CD4-positive, alpha-beta T cell treated with Interleukin-2 at 100 ng/mL for 4 hours (primary cell): Measurements from ENCODE around the gene INPP5A.

Experiments
- DNase-seq: peaks from one replicate; pipeline ENCODE4 v3.0.0-alpha.2; 2020; ENCODE audit warnings: low spot score

INPP5A gene

DNA sequence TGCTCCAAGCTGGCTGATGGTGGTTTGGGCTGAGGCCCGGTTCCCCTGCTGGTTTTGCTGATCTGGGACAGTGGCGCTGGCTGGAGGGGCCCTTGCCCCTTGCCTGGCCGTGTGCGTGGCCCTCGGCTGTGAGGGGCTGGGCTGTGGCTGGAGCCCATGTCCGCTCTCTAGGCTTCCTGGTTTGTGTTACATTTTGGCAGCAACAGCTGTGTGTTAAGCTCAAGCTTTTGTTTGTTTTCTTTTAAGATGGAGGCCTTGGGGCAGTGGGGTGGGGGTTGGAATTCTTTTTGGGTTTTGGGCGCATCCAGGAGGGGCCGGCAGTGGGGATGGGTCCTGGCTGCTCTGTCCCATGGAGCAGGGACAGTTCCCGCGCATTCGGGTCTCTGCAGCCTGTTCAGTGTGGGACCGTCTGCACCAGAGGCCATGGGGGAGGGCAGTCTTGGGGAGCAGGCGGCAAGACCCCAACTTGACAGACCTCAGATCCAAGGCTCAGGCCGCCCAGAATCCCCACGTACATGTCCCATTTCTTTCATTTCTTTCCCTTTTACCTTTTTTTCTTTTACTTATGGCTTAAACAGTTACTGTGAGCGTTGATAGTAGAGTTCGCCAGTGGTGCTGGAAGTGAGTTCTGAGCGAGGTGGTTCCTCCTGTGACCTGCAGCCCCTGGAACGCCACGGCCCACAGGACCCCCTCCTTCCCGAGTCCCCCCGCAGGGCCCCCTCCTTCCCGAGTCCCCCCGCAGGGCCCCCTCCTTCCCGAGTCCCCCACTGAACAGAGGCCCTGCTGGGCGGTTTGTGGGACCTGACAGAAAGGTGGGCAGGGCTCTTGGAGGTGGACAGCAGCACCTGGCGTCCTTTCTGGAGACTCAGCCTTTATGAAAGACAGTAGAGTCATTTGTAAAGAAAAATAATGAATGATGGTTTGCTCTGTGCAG is 75.3 kb downstream of the INPP5A start:
- DNase-seq, result no peak

- no peak for DNase-seq
Measured at GRCh38 chr10:132613566-132614348, 76.2 kb downstream of the INPP5A start.

DNA sequence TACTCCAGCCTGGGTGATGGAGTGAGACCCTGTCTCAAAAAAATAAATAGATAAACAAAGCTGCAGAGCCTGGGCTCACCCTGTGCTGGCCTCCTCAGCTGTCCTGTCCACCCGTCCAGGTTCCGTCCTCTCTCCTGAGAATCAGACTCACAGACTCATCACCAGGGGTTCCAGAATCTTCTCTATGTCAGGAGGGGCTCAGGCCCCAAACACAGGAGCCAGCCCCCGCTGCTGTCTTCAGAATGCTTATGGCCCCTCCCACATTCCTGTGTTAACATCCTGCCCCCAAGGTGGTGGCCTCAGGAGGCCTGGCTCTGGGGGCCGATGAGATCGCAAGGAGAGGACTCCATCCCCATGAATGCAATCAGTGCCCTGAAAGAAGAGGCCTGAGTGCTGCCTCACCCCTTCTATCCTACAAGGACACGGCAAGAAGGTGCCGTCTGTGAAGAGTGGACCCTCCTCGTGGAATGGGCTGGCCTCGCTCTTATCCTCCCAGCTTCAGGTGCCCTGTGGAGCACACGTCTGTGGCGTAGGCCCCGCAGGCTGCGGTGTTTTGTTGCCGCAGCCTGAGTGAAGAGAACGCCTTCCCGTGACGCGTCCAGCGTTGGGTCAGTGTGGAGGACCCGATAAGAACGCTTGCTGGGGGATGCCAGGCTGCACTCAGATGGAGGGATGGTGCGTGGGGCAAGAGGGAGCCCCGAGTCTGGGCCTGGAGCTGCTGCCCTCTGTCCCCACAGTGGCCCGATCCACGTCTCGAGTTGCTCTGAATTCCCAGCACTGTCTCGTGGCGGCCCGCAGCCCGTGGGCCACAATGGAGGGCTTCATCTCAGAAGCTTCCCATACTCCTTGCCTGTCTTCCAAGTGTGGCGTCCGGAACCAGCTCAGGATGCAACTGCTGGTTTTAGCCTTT is 77.1 kb downstream of the INPP5A start:
- DNase-seq, result no peak

DNA sequence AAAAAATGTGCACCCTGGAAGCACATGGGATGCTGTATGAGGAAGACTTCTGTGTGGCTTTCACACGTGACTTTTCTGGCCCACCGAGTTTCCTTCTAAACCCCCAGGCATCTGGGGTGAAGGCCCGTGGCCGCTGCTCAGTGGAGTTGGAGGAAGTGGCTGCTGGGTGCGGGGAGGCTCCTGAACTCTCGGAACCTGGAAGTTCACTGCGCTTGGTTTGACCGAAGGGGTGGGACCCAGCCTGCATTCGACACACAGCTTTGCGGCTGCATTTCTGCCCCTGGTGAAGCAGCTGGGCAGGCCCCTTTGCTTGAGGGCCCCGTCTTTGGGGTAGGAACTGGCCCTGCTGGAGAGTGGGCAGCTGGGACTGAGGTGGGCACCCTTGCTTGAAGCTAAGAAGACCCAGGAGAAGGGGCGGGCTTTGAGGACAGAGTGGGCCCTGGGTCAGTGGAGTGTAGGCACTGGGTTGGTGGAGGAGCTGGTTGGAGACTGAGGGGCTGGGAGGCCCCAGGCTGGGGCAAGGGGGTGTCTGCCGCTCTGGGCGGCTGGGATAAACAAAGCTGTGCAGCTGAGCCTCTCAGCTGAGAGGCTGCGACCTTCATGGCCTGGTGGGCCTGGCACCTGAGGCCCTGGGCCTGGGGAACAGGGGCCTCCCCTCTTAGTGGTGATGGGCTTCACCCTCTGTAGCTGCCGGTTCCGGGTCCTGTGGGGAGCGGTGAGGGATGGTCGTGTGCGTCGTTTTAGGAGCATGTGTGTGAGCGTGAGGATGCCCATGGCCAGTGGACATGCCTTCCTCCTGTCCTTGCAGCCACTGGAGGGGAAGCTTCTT is 78.0 kb downstream of the INPP5A start:
- no peak for DNase-seq

DNA sequence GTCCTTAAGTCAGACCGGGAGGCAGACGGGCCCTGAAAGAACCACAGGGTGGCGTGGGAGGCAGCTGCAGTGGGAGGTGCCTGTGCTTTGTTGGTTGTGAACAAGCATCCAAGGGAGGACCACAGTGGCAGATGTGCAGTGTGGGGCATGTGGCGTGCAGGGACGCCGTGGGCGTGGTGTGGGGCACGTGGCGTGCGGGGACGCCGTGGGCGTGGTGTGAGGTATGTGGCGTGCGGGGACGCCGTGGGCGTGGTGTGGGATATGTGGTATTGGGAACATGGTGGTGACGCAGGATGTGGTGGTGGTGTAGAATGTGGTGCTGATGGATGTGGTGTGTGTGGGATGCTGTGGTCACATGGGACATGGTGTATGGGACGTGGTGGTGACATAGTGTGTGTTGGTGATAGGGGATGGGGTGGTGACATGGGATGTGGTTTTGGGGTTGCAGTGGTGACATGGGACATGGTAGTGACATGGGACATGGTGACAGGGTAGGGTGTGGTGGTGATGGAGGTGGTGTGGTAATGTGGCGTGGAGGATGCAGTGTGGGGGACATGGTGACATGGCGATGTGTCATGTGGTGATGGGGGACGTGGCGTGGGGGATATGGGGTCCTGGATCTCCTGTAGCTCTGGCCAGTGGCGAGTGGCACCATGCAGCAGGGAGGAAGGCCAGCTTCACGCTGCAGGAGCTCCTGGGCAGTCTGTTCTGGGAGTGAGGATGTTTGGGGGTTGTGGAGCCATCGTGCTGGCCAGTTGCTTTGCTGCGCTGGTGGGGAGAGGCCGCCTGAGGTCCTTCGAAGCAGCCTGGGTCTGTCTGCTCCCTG is 78.8 kb downstream of the INPP5A start:
- peak; percentile 23 for DNase-seq

DNA sequence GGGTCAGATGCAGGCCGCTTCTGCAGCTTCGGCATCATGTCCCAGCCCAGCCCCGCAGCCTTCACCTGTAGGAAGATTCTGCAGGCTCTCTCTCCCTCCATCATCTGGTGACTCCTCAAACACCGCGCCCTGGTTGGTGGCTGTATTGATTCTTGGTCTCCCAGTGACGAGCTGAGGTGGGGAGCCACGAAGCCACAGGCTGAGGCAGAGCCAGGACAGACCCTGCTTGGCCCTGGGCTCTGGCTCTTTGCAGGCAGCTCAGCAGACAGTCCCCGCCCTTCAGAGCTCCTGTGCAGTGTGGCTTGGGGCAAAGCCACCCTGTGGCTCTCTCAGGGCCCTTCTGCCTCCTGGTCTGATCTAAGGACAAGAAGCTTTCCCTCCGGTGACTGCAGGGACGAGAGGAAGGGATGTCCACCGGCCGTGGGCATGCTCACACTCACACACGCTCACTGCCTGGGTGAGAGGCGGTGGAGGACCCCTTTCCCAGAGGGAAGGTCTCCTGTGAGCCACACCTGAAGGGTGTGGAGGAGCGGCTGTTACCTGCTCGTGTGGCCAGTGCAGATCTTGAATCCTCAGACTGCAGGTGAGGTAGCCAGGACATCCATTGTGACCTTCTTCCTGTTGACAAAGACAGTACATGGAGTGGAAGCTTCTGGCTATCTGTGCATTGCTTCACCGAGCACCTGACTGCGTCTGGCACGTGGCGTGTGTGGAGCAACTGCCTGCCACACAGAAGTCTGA is 79.6 kb downstream of the INPP5A start:
- DNase-seq, result no peak

GRCh38 chr10:132617737-132618052 is 80.1 kb downstream of the INPP5A start:
- no peak for DNase-seq

DNA sequence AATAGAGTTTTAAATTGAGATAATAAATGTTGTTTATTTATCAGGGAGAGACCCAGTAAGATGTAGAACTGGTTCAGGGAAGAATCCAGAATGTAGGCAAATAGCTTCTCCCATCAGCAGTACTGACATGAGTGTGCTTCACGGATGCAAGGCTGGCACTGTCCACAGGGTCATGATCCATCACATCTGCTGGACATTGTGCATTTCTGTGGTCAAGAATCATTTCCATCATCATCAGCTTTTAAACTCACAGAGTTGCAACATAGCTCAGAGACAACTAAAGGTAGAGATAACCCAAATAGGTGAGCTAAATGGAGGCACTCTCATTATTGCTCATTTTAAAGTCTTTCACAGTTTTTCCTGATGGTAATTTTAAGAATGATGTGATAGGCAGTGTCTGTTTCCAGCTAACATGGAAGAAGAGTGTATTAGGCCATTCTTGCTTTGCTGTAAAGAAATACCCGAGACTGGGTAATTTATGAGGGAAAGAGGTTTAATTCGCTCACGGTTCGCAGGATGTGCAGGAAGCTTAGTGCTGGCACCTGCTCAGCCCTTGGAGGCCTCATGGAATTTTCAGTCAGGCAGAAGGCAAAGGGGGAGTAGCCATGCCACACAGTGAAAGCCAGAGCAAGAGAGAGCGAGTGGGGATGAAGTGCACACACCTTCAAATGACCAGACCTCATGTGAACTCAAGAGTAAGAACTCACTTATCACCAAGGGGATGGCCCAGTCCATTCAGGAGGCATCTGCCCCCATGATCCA is 80.8 kb downstream of the INPP5A start:
- no peak for DNase-seq

GRCh38 chr10:132619927-132620326 is 82.3 kb downstream of the INPP5A start:
- DNase-seq, result no peak

- no peak for DNase-seq
Measured at GRCh38 chr10:132624061-132624846, 86.7 kb downstream of the INPP5A start.

- DNase-seq, result no peak
Measured at GRCh38 chr10:132624847-132625471, 87.4 kb downstream of the INPP5A start.

DNA sequence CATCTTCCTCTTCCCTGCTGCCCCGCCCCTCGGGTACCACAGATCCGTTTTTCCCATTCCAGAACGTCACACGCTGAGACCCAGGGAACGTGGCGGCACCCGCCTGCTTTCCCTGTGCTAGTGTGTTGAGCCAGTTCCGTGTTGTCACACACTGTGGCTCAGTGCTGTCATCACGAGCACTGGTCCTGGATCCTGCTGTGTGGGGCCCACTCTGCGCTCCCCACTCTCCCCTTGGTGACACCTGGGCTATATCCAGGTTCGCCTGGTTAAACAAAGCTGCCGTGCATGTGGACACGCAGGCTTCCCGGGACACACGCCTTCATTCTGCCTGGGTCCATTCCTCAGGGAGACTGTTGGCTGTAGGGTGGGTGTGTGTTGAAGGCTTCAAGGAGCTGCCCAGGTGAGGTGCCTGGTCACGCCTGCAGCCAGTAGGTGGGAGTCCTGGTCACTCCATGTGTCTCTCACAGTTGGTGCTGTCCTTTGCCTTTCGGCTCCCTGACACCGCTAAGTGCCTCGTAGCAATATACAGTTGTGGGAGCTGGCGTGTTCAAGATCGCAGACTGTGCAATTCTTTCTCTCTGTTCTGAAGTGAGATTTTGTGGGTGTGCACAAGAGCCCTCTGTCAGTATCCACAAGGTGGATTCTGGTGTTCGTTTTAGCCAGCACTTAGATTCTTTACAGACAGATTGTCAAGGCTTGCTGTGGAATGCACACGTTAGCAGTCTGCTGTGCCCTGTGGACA is 88.6 kb downstream of the INPP5A start:
- DNase-seq, result no peak

DNA sequence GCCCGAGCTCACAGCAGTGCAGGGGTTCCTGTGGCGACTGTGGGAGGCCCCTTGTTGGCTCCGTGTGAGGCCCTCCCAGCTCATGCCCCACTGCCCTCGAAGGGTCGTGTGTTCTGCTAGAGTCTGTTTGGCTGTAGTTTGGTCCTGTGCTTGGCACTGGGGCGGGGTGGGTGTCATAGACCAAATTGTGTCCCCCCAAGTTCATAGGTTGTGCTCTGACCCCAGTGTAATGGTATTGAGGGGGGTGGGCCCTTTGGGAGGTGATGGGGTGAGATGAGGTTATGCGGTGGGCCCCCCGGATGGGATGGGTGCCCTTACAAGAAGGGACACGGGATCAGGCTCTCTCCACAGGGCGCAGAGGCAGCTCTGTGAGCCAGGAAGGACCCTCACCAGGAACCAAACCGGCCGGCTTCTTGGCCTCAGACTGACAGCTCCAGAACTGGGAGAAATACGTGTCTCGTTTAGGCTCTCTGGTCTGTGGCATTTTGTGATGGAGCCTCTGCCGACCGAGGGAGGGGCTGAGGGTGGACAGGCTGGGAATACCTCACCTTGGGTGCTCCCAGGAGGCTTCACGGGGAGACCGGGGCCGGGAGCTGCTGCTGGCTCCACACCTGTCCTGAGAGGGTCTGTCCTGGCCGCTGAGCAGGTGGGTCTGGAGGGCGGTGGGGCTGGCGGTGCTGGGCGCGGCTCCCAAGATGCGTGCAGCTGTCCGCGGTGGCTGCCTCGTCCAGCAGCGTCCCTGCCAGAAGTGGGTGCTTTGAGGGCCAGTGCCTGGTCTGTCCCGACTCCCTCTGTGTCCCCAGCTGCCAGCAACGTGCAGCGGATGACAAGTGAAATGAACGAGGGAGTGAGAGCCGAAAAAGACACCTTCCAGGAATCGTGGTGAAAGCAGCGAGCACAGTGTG is 89.4 kb downstream of the INPP5A start:
- DNase-seq, result no peak

- DNase-seq, result no peak
Measured at GRCh38 chr10:132627666-132628531, 90.3 kb downstream of the INPP5A start.
